CD4-positive, CD25-positive, alpha-beta regulatory T cell (primary cell): Measurements from ENCODE around the gene IFNL2. TPM values are rescaled to one million over a fixed set of nuclear protein-coding genes. Genes with fewer than 3 reads are reported as not detected.

Source experiments
- ATAC-seq, 2 donors: fragments of 150-1000 bp; cut with Tn5 transposase; one replicate each; pipeline ENCODE4 v1.10.0; 2021; ENCODE audit warnings: low read depth in 2 of 2, moderate number of reproducible peaks in 2 of 2, moderate library complexity in 1 of 2
- DNase-seq, 3 donors: peaks; one replicate each; pipeline versions ENCODE4 v3.0.0 to v3.0.0-alpha.2; 2012 to 2022; ENCODE audit warnings: mixed read lengths in 1 of 3
- H3K27ac ChIP-seq: one replicate; pipeline ENCODE4 v1.7.0; 2013; ENCODE audit warnings: mild to moderate bottlenecking, low read length; ENCODE audit not compliant: insufficient read depth, poor library complexity, severe bottlenecking
- H3K27me3 ChIP-seq: one replicate; pipeline ENCODE4 v1.7.0; 2013; ENCODE audit warnings: low read length; ENCODE audit not compliant: control insufficient read depth, insufficient read depth
- H3K36me3 ChIP-seq: one replicate; pipeline ENCODE4 v1.7.0; 2013; ENCODE audit warnings: mild to moderate bottlenecking, low read length, moderate library complexity; ENCODE audit not compliant: control insufficient read depth, insufficient read depth
- H3K4me1 ChIP-seq: 2 replicates; pipeline ENCODE4 v1.7.0; 2013; ENCODE audit warnings: mild to moderate bottlenecking, low read length; ENCODE audit not compliant: insufficient read depth, control insufficient read depth, poor library complexity, severe bottlenecking
- H3K4me3 ChIP-seq: one replicate; pipeline ENCODE4 v1.7.0; 2013; ENCODE audit warnings: low read depth, mild to moderate bottlenecking, low read length, moderate library complexity
- H3K9me3 ChIP-seq, 2 experiments: 1 replicate in 1 of 2; 2 replicates in 1 of 2; pipeline ENCODE4 v1.7.0; 2013; ENCODE audit warnings: low read length in 2 of 2, mild to moderate bottlenecking in 1 of 2, moderate library complexity in 1 of 2; ENCODE audit not compliant: control insufficient read depth in 2 of 2
- H3K27ac Mint-ChIP-seq, 3 donors: one replicate each; pipeline ENCODE4 v1.8.0; 2020 to 2022; ENCODE audit warnings: mild to moderate bottlenecking in 3 of 3, mixed read lengths in 3 of 3, moderate library complexity in 2 of 3
- H3K27me3 Mint-ChIP-seq: one replicate; pipeline ENCODE4 v1.8.0; 2022; ENCODE audit warnings: mild to moderate bottlenecking, mixed read lengths
- H3K36me3 Mint-ChIP-seq: one replicate; pipeline ENCODE4 v1.8.0; 2020; ENCODE audit warnings: mixed read lengths
- H3K4me1 Mint-ChIP-seq, 4 donors: one replicate each; pipeline ENCODE4 v1.8.0; 2020 to 2022; ENCODE audit warnings: mixed read lengths in 4 of 4, mild to moderate bottlenecking in 1 of 4
- H3K4me3 Mint-ChIP-seq, 4 donors: one replicate each; pipeline ENCODE4 v1.8.0; 2020 to 2022; ENCODE audit warnings: mild to moderate bottlenecking in 4 of 4, mixed read lengths in 4 of 4, moderate library complexity in 3 of 4
- H3K9me3 Mint-ChIP-seq, 7 donors: one replicate each; pipeline ENCODE4 v1.8.0; 2020 to 2022; ENCODE audit warnings: mixed read lengths in 7 of 7, mild to moderate bottlenecking in 3 of 7, moderate library complexity in 2 of 7
- polyA plus RNA-seq, 4 donors: library from polyadenylated mRNA; unstranded; fragments of 300-500 nt; fragmentation: Illumina TruSeq; gene quantifications; one replicate each; pipeline ENCODE4 v1.2.3, GENCODE V29; 2021
- total RNA-seq: library from RNA; stranded (reverse); gene quantifications from one replicate; pipeline ENCODE4 v1.2.3, GENCODE V29; 2022

The IFNL2 gene
- total and polyA plus RNA-seq, 5 donors from 2014 or later, result not detected

DNA sequence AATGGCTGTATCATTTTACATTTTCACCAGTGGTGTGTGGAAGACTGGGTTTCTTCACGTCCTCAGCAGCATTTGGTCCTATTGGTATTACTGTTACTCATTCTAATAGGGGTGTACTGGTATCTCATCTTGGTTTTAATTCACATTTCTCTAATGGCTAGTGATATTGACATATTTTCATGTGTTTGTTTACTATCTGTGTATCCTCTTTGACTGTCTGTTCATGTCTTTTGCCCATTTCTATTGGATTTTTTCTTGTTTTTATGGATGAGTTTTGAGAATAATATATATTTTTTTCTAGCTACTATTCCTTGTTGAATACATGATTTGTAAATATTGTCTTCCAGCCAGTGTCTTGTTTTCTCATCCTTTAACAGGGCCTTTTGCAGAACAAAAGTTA is 13.8 kb downstream of the IFNL2 start:
- H3K36me3 Mint-ChIP-seq, result no peaks in the 10 kb centered on the region
- Histone ChIP-seq H3K4me3 (no peak overlapping the region), H3K27me3 (peaks cover 7% of the 10 kb centered on the region), H3K27ac (no peak overlapping the region), H3K4me1 (no peaks in the 10 kb centered on the region), H3K9me3 (peaks cover 1 to 5% of the 10 kb centered on the region in 2 experiments), H3K36me3 (no peaks in the 10 kb centered on the region)
- DNase-seq (no peak), ATAC-seq (no peak)
- H3K4me3 Mint-ChIP-seq, result no peak overlapping the region
- H3K27me3 Mint-ChIP-seq, result peaks cover 29% of the 10 kb centered on the region
- H3K4me1 Mint-ChIP-seq, result no peaks in the 10 kb centered on the region
- H3K9me3 Mint-ChIP-seq, result peaks cover 0 to 15% (median 4%) of the 10 kb centered on the region in 7 donors
- no peak overlapping the region for H3K27ac Mint-ChIP-seq

DNA sequence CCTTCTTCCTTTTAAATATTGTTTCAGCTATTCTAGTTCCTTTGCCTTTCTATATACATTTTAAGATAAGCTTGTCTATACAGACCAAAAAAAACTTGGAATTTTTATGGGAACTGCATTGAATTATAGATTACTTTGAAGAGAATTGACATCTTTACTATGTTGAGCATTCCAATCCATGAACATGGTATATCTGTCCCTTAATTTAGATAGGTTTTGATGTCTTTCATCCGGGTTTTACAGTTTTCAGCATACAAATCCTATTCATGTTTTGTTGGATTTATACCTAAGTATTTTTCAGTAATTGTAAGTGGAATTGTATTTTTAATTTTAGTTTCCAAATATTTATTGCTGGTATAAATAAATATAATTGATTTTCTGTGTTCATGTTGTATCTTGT is 15.8 kb downstream of the IFNL2 start:
- Mint-ChIP-seq H3K4me1 (no peaks in the 10 kb centered on the region), H3K4me3 (no peak overlapping the region), H3K27me3 (peaks cover 40% of the 10 kb centered on the region), H3K36me3 (no peaks in the 10 kb centered on the region), H3K9me3 (peaks cover 0 to 15% (median 4%) of the 10 kb centered on the region in 7 donors), H3K27ac (no peak overlapping the region)
- H3K4me1 ChIP-seq, result no peaks in the 10 kb centered on the region
- peaks cover 7% of the 10 kb centered on the region for H3K27me3 ChIP-seq
- no peaks in the 10 kb centered on the region for H3K36me3 ChIP-seq
- peaks cover 1 to 5% of the 10 kb centered on the region in 2 experiments for H3K9me3 ChIP-seq
- ATAC-seq, result no peak
- H3K27ac ChIP-seq, result no peak overlapping the region
- no peak for DNase-seq
- no peak overlapping the region for H3K4me3 ChIP-seq

DNA sequence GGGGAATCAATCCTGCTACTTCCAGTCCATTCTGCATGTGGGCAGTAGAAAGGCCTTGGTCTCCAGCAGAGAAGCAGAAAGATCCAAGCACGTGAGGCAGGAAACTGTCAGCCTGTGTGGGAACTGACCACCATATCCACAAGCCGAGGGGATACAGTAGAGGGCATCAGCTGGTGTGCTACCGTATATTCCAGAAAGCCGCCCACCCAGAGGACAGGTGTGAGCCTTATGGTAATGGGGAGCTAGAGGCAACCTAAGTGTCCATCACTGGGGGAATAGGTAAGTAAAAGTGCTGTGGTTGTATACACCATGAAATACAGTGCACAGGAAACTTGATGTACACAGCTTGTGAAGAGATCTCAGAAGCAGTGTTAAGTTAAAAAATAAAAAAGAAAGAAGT is 25.2 kb downstream of the IFNL2 start:
- Mint-ChIP-seq H3K9me3 (peaks cover 0 to 4% (median 0%) of the 10 kb centered on the region in 7 donors), H3K36me3 (no peaks in the 10 kb centered on the region), H3K27me3 (peaks cover 36% of the 10 kb centered on the region), H3K4me1 (peaks cover 0 to 10% (median 6%) of the 10 kb centered on the region in 4 donors), H3K4me3 (no peak overlapping the region), H3K27ac (no peak overlapping the region)
- Histone ChIP-seq H3K4me1 (peaks cover 6% of the 10 kb centered on the region), H3K4me3 (no peak overlapping the region), H3K27ac (no peak overlapping the region), H3K9me3 (no peaks in the 10 kb centered on the region), H3K27me3 (peaks cover 5% of the 10 kb centered on the region), H3K36me3 (no peaks in the 10 kb centered on the region)
- DNase-seq (no peak), ATAC-seq (no peak)

DNA sequence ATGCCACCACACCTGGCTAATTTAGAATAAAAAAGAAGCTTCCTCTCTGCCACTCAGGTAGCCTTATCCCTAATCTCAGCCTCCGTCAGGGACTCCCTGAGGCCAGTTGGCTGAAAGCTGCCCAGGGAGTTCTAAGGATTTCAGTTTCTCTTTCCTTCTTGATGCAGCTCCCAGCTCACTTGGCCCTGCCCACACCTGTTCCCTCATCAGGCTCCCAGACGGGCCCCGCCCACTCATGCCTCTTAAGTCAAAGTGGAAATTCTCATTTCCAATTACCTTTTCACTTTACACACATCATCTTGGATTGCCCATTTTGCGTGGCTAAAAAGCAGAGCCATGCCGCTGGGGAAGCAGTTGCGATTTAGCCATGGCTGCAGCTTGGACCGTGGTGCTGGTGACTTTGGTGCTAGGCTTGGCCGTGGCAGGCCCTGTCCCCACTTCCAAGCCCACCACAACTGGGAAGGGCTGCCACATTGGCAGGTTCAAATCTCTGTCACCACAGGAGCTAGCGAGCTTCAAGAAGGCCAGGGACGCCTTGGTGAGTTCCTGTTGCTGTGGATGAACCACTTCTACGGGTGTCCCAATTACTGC is 28.0 kb downstream of the IFNL2 start, which contains the start of gene IFNL1:
Gene IFNL1 (plus strand): TSS at position 353 of the 591 bp plus-strand sequence. CDS start 15 bp downstream, at position 368.
- Mint-ChIP-seq H3K4me3 (no peak within 1 kb of the TSS), H3K36me3 (no peaks in the 10 kb centered on the region), H3K9me3 (peaks cover 0 to 3% (median 0%) of the 10 kb centered on the region in 7 donors), H3K27me3 (peaks cover 24% of the 10 kb centered on the region), H3K27ac (no peak within 1 kb of the TSS), H3K4me1 (peaks cover 0 to 14% (median 6%) of the 10 kb centered on the region in 4 donors)
- Histone ChIP-seq H3K4me1 (peaks cover 6% of the 10 kb centered on the region), H3K27ac (no peak within 1 kb of the TSS), H3K36me3 (no peaks in the 10 kb centered on the region), H3K27me3 (peaks cover 5% of the 10 kb centered on the region), H3K9me3 (no peaks in the 10 kb centered on the region), H3K4me3 (no peak within 1 kb of the TSS)
- DNase-seq (no peak), ATAC-seq (no peak)

DNA sequence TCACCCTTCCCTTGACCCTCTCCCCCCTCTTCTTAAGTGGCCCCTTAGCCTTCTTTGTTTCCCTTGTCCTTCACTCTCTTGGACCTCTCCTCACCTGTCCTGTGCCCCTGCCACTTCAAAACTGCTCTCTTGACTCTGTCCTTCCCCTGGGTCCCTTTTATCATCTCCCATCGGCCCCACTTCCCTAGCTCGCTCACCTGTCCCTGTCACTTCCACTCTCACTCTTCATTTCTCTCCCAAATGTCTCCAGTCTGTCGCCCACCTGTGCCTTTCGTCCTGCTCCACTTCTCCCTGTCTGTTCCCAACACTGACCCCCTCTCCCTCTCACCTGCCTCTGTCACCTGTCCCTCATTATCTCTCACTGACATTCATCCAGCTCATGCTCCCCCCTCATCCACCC is 28.7 kb downstream of the IFNL2 start:
- no peaks in the 10 kb centered on the region for H3K9me3 ChIP-seq
- H3K4me1 ChIP-seq, result peaks cover 6% of the 10 kb centered on the region
- Mint-ChIP-seq H3K4me1 (peaks cover 0 to 14% (median 6%) of the 10 kb centered on the region in 4 donors), H3K9me3 (peaks cover 0 to 3% (median 0%) of the 10 kb centered on the region in 7 donors), H3K27ac (no peak overlapping the region), H3K36me3 (no peaks in the 10 kb centered on the region), H3K4me3 (no peak overlapping the region), H3K27me3 (peaks cover 20% of the 10 kb centered on the region)
- H3K36me3 ChIP-seq, result no peaks in the 10 kb centered on the region
- no peak for ATAC-seq
- H3K27me3 ChIP-seq, result peaks cover 5% of the 10 kb centered on the region
- H3K27ac ChIP-seq, result no peak overlapping the region
- H3K4me3 ChIP-seq, result no peak overlapping the region
- no peak for DNase-seq

DNA sequence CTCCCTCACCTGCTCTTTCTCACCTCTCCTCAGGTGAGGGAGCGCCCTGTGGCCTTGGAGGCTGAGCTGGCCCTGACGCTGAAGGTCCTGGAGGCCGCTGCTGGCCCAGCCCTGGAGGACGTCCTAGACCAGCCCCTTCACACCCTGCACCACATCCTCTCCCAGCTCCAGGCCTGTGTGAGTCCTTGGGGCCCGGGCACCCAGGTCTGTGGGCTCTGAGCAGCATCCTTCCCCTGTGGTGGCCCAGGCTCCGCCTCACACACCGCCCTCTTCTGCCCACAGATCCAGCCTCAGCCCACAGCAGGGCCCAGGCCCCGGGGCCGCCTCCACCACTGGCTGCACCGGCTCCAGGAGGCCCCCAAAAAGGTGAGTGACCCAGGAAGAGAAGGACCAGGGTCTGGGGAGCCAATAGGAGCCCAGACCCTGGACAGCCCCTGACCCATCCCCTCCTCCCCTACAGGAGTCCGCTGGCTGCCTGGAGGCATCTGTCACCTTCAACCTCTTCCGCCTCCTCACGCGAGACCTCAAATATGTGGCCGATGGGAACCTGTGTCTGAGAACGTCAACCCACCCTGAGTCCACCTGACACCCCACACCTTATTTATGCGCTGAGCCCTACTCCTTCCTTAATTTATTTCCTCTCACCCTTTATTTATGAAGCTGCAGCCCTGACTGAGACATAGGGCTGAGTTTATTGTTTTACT is 29.9 kb downstream of the IFNL2 start:
- peaks cover 3% of the 10 kb centered on the region for H3K27me3 ChIP-seq
- no peak overlapping the region for H3K4me3 ChIP-seq
- no peak overlapping the region for H3K27ac ChIP-seq
- H3K9me3 Mint-ChIP-seq, result peaks cover 0 to 3% (median 0%) of the 10 kb centered on the region in 7 donors
- H3K4me1 ChIP-seq, result peaks cover 6% of the 10 kb centered on the region
- peak overlapping the region in 2 of 3 donors; percentile 48 to 51 for H3K27ac Mint-ChIP-seq
- no peaks in the 10 kb centered on the region for H3K36me3 Mint-ChIP-seq
- ATAC-seq (peak; percentile 70 to 79), DNase-seq (peak in 2 of 3 donors; percentile 17 to 69)
- H3K4me1 Mint-ChIP-seq, result peaks cover 2 to 14% (median 6%) of the 10 kb centered on the region in 4 donors
- no peaks in the 10 kb centered on the region for H3K9me3 ChIP-seq
- no peaks in the 10 kb centered on the region for H3K36me3 ChIP-seq
- H3K27me3 Mint-ChIP-seq, result peaks cover 20% of the 10 kb centered on the region
- no peak overlapping the region for H3K4me3 Mint-ChIP-seq

DNA sequence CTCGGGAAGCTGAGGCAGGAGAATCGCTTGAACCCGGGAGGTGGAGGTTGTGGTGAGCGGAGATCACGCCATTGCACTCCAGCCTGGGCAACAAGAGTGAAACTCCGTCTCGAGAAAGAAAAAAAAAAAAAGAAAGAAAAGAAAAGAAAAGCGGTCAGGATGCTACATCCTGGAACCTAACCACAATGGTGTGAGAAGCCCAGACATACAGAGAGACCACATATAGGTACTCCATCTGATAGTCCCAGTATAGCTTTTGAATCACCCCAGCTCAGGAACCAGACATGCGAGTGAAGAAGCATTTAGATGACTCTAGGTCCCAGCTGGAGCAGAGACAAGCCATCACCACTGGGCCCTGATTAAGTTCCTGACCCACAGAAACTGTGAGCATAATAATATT is 31.2 kb downstream of the IFNL2 start:
- H3K9me3 Mint-ChIP-seq, result peaks cover 0 to 3% (median 0%) of the 10 kb centered on the region in 7 donors
- DNase-seq (no peak), ATAC-seq (peak in 1 of 2 donors; percentile 16)
- H3K36me3 Mint-ChIP-seq, result no peaks in the 10 kb centered on the region
- H3K27ac Mint-ChIP-seq, result peak overlapping the region in 1 of 3 donors; percentile 20
- no peak overlapping the region for H3K4me3 Mint-ChIP-seq
- peaks cover 6% of the 10 kb centered on the region for H3K4me1 ChIP-seq
- H3K27me3 ChIP-seq, result no peaks in the 10 kb centered on the region
- H3K9me3 ChIP-seq, result no peaks in the 10 kb centered on the region
- no peak overlapping the region for H3K4me3 ChIP-seq
- peaks cover 16% of the 10 kb centered on the region for H3K27me3 Mint-ChIP-seq
- H3K4me1 Mint-ChIP-seq, result peaks cover 1 to 14% (median 5%) of the 10 kb centered on the region in 4 donors
- no peak overlapping the region for H3K27ac ChIP-seq
- no peaks in the 10 kb centered on the region for H3K36me3 ChIP-seq
